A673 (cell line): ENCODE data around the gene ASTL. TPM values are rescaled to one million over a fixed set of nuclear protein-coding genes. Genes with fewer than 3 reads are reported as not detected.

ENCODE experiments used
- BruUV-seq: library from RNA; stranded (reverse); fragments of 400-500 nt; replicated peaks from 2 replicates; lab custom pipeline; 2021; lab: Mats Ljungman, UMichigan
- CTCF ChIA-PET: fragments of 300-600 bp; sonication (Branson Sonifier 250); formaldehyde crosslinking; loops from one replicate; lab custom pipeline; 2022; ENCODE audit warnings: antibody characterized with exemption; lab: Charles Lee
- POLR2A ChIA-PET: fragments of 300-600 bp; sonication (Branson Sonifier 250); formaldehyde crosslinking; loops from one replicate; lab custom pipeline; 2022; ENCODE audit warnings: antibody characterized with exemption; ENCODE audit not compliant: low non-redundant PET; lab: Charles Lee
- DNase-seq: peaks from one replicate; pipeline ENCODE4 v3.0.0-alpha.2; 2015; ENCODE audit warnings: low spot score
- H3K27ac ChIP-seq: fragments of 200-600 bp; sonication (generic); 2 replicates; pipeline ENCODE4 v1.5.1; 2016; ENCODE audit warnings: mixed run types, low read depth, mild to moderate bottlenecking, mixed read lengths, antibody characterized with exemption, low read length; ENCODE audit not compliant: poor library complexity, severe bottlenecking
- H3K27me3 ChIP-seq: fragments of 200-600 bp; sonication (generic); replicated peaks from 2 replicates; pipeline ENCODE4 v1.6.1; 2017; ENCODE audit warnings: mixed run types, low read depth, mild to moderate bottlenecking, mixed read lengths, antibody characterized with exemption, low read length; ENCODE audit not compliant: insufficient read depth, poor library complexity
- H3K36me3 ChIP-seq: fragments of 200-600 bp; sonication (generic); 2 replicates; pipeline ENCODE4 v1.6.1; 2016; ENCODE audit warnings: mixed run types, mild to moderate bottlenecking, mixed read lengths, antibody characterized with exemption, low read length; ENCODE audit not compliant: insufficient read depth, poor library complexity, severe bottlenecking
- H3K4me1 ChIP-seq: fragments of 200-600 bp; sonication (generic); 2 replicates; pipeline ENCODE4 v1.6.1; 2017; ENCODE audit warnings: mixed run types, mild to moderate bottlenecking, mixed read lengths, antibody characterized with exemption, low read length; ENCODE audit not compliant: insufficient read depth, poor library complexity, severe bottlenecking
- H3K4me3 ChIP-seq: fragments of 200-600 bp; sonication (generic); 2 replicates; pipeline ENCODE4 v1.5.1; 2016; ENCODE audit warnings: low read depth, mixed run types, mild to moderate bottlenecking, mixed read lengths, low read length; ENCODE audit not compliant: poor library complexity, severe bottlenecking
- H3K9me3 ChIP-seq: fragments of 200-600 bp; sonication (generic); 2 replicates; pipeline ENCODE4 v1.6.1; 2016; ENCODE audit warnings: mixed run types, low read depth, mild to moderate bottlenecking, mixed read lengths, antibody characterized with exemption, low read length; ENCODE audit not compliant: poor library complexity, severe bottlenecking
- CTCF ChIP-seq: fragments of 300-800, 200-600 bp; sonication (generic); conservative IDR thresholded peaks from 2 replicates; pipeline ENCODE4 v1.5.1; 2017; ENCODE audit warnings: low read depth, mild to moderate bottlenecking, antibody characterized with exemption, low read length, moderate library complexity, mixed read lengths
- EZH2 ChIP-seq: fragments of 200-600 bp; sonication (generic); IDR thresholded peaks from 2 replicates; pipeline ENCODE4 v1.6.1; 2017; ENCODE audit warnings: borderline replicate concordance, low read depth, mild to moderate bottlenecking, mixed read lengths, antibody characterized with exemption, low read length; ENCODE audit not compliant: poor library complexity, severe bottlenecking
- intact Hi-C: fragments of 100-400 bp; cut with micrococcal nuclease; formaldehyde crosslinking; loops from one replicate; pipeline ENCODE4 v1.10.0; 2022; ENCODE audit not compliant: unreplicated experiment
- total RNA-seq: library from RNA; stranded (reverse); gene quantifications from 2 replicates; pipeline ENCODE4 v1.2.3, GENCODE V29; 2021

Gene ASTL
- total RNA-seq, 1 experiment from 2014 or later: not detected

- Histone ChIP-seq H3K27ac (no peak overlapping the region), H3K36me3 (no peaks in the 10 kb centered on the region), H3K27me3 (no peaks in the 10 kb centered on the region), H3K4me3 (no peak overlapping the region), H3K9me3 (no peaks in the 10 kb centered on the region), H3K4me1 (no peaks in the 10 kb centered on the region)
- CTCF ChIA-PET: interaction anchor here (1.0 kb wide), 1 partner anchor 60 kb away, joined by 3 read pairs; no protein-coding TSS in a partner anchor
- intact Hi-C loops: loop anchor here (10.0 kb wide), 1 partner anchor 61 kb away; no protein-coding TSS in a partner anchor
- no peak for DNase-seq
- BruUV-seq: no TSS peak
- TF ChIP-seq EZH2 (no peak), CTCF (no peak)
- POLR2A ChIA-PET: interaction anchor here (0.5 kb wide), 1 partner anchor 399 kb away, joined by 3 read pairs; no protein-coding TSS in a partner anchor
These were observed 24.4 kb downstream of the ASTL start for GRCh38 chr2:96113951-96114350.

DNA sequence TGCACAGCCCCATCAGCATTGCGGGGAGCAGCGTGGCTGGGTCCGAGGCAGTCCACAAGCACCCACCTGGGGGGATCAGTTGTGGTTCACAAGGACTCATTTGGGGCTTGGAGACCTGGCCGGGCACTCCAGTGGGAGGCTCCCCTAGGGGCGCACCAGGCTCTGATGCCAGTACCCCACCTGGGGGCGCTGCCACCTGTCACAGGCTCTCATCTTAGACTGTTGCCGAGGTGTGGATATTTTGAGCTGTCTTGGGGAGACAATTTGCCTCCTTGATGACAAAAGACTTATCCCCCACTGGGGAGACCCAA lies 25.0 kb downstream of the ASTL start:
- POLR2A ChIA-PET: interaction anchor here (0.5 kb wide), 1 partner anchor 400 kb away, joined by 3 read pairs; no protein-coding TSS in a partner anchor
- H3K27ac ChIP-seq: no peak overlapping the region
- BruUV-seq: no TSS peak
- no peaks in the 10 kb centered on the region for H3K9me3 ChIP-seq
- no peaks in the 10 kb centered on the region for H3K27me3 ChIP-seq
- DNase-seq: no peak
- TF ChIP-seq CTCF: peak; percentile 45
- TF ChIP-seq EZH2: no peak
- H3K36me3 ChIP-seq: no peaks in the 10 kb centered on the region
- H3K4me3 ChIP-seq: no peak overlapping the region
- H3K4me1 ChIP-seq: no peaks in the 10 kb centered on the region
- intact Hi-C loops: loop anchor here (10.0 kb wide), 1 partner anchor 61 kb away; no protein-coding TSS in a partner anchor
- CTCF ChIA-PET: interaction anchor here (1.0 kb wide), 1 partner anchor 61 kb away, joined by 3 read pairs; no protein-coding TSS in a partner anchor

GRCh38 chr2:96112501-96113366 lies 25.6 kb downstream of the ASTL start:
- intact Hi-C loops: loop anchor here (10.0 kb wide), 1 partner anchor 62 kb away; no protein-coding TSS in a partner anchor
- Histone ChIP-seq H3K27ac (no peak overlapping the region), H3K9me3 (no peaks in the 10 kb centered on the region), H3K4me1 (no peaks in the 10 kb centered on the region), H3K4me3 (no peak overlapping the region), H3K36me3 (no peaks in the 10 kb centered on the region), H3K27me3 (no peaks in the 10 kb centered on the region)
- no peak for TF ChIP-seq CTCF
- TF ChIP-seq EZH2: no peak
- DNase-seq: no peak
- POLR2A ChIA-PET: no interaction called here
- CTCF ChIA-PET: interaction anchor here (0.7 to 1.0 kb wide), 2 partner anchors 61 to 190 kb away, joined by 3 to 4 read pairs; no protein-coding TSS in a partner anchor
- BruUV-seq: no TSS peak
